ENCODE measurements around the gene JMJD8. TPM values are rescaled to one million over a fixed set of nuclear protein-coding genes. Genes with fewer than 3 reads are reported as not detected.
"Not testable (repeated sequence)": the region's sequence is repeated elsewhere in the genome, so short reads cannot be mapped to it uniquely, and the experiment has no call there.

Gene JMJD8
- total RNA-seq, 4 donors from 2014 or later, result 73.2 to 114 (median 88.1) TPM

DNA sequence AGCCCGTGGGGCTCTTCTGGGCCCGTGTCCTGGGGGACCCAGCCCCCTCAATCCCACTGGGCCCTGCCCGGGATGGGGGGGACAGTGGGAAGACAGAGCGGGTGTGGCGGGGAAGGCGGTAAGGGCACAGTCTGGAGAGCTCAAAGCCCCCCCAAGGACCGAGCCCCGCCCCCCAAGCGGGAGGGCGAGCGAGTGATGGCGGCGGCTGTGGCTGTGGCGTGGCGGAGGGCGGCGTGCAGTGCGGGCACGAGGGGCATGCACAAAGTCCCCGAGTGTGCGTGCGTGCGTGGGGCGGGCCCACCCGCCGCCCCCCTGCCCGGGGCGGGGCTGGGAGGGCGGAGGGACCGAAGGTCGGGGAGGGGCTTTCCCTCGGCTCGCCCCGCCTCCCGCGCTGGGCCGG lies 9.6 kb upstream of the JMJD8 start:
- TF ChIP-seq POLR2A (IDR thresholded peaks at IDR 0.05; ENCODE audit: low read depth), result no peak
- no peak for TF ChIP-seq CTCF (IDR thresholded peaks at IDR 0.05)
- TF ChIP-seq EP300 (IDR thresholded peaks at IDR 0.05), result no peak
- TF ChIP-seq POLR2AphosphoS5 (IDR thresholded peaks at IDR 0.05), result no peak
- intact Hi-C loops (cut with DNase I), result no loop called here

GRCh38 chr16:693364-693763 lies 9.2 kb upstream of the JMJD8 start:
- WGBS, result no CpG with 5 or more reads among the region's 22 CpGs

More for the DNA sequence above, 9.6 kb upstream of the JMJD8 start:
- peaks cover 9 to 67% (median 39%) of the 10 kb centered on the region in 4 donors for H3K27me3 ChIP-seq
- H3K27ac ChIP-seq (replicated peaks in 1 of 4), result no peak overlapping the region
- no peaks in the 10 kb centered on the region for H3K36me3 ChIP-seq
- no peaks in the 10 kb centered on the region for H3K9me3 ChIP-seq
- H3K4me3 ChIP-seq, result peak overlapping the region in 1 of 4 donors; percentile 45
- peaks cover 28 to 51% (median 42%) of the 10 kb centered on the region in 4 donors for H3K4me1 ChIP-seq
- DNase-seq (ENCODE audit: extremely low spot score), result no peak
- no CpG with 5 or more reads among the region's 37 CpGs for WGBS

GRCh38 chr16:692356-693108 lies 8.4 kb upstream of the JMJD8 start:
- H3K27me3 ChIP-seq, result peaks cover 9 to 54% (median 39%) of the 10 kb centered on the region in 4 donors
- intact Hi-C loops (cut with DNase I), result no loop called here
- 67% methylated on average over 10 of the region's 10 CpGs for WGBS

More at GRCh38 chr16:693364-693763, 9.2 kb upstream of the JMJD8 start:
- H3K9me3 ChIP-seq, result no peaks in the 10 kb centered on the region
- H3K27me3 ChIP-seq, result peaks cover 9 to 63% (median 39%) of the 10 kb centered on the region in 4 donors
- TF ChIP-seq EP300 (IDR thresholded peaks at IDR 0.05) (no peak), CTCF (IDR thresholded peaks at IDR 0.05) (no peak), POLR2A (IDR thresholded peaks at IDR 0.05; ENCODE audit: low read depth) (no peak), POLR2AphosphoS5 (IDR thresholded peaks at IDR 0.05) (no peak)
- H3K4me3 ChIP-seq, result no peak overlapping the region
- H3K27ac ChIP-seq (replicated peaks in 1 of 4), result no peak overlapping the region
- intact Hi-C loops (cut with DNase I), result no loop called here
- H3K4me1 ChIP-seq, result peaks cover 32 to 55% (median 46%) of the 10 kb centered on the region in 4 donors
- DNase-seq (ENCODE audit: extremely low spot score), result no peak
- no peaks in the 10 kb centered on the region for H3K36me3 ChIP-seq

GRCh38 chr16:691242-691641 lies 7.1 kb upstream of the JMJD8 start:
- WGBS, result 87% methylated on average over 16 of the region's 16 CpGs
- H3K9me3 ChIP-seq; H3K4me3 ChIP-seq; DNase-seq (ENCODE audit: extremely low spot score); intact Hi-C loops (cut with DNase I); H3K27ac ChIP-seq (replicated peaks in 1 of 4): not testable (repeated sequence)
- Histone ChIP-seq H3K27me3 (peaks cover 9 to 42% (median 33%) of the 10 kb centered on the region in 4 donors), H3K36me3 (peaks cover 6 to 18% (median 15%) of the 10 kb centered on the region in 4 donors), H3K4me1 (peaks cover 34 to 76% (median 51%) of the 10 kb centered on the region in 4 donors)

More at GRCh38 chr16:692356-693108, 8.4 kb upstream of the JMJD8 start:
- Histone ChIP-seq H3K36me3 (peaks cover 0 to 6% (median 3%) of the 10 kb centered on the region in 4 donors), H3K4me1 (peaks cover 34 to 64% (median 49%) of the 10 kb centered on the region in 4 donors), H3K4me3 (no peak overlapping the region), H3K27ac (replicated peaks in 1 of 4) (no peak overlapping the region), H3K9me3 (no peaks in the 10 kb centered on the region)
- no peak for DNase-seq (ENCODE audit: extremely low spot score)
- TF ChIP-seq CTCF (IDR thresholded peaks at IDR 0.05), result no peak
- TF ChIP-seq EP300 (IDR thresholded peaks at IDR 0.05), result no peak
- no peak for TF ChIP-seq POLR2AphosphoS5 (IDR thresholded peaks at IDR 0.05)
- TF ChIP-seq POLR2A (IDR thresholded peaks at IDR 0.05; ENCODE audit: low read depth), result no peak

- Histone ChIP-seq H3K27me3 (peaks cover 9 to 23% (median 17%) of the 10 kb centered on the region in 4 donors), H3K4me1 (peaks cover 38 to 76% (median 55%) of the 10 kb centered on the region in 4 donors), H3K36me3 (peaks cover 6 to 29% (median 18%) of the 10 kb centered on the region in 4 donors), H3K27ac (replicated peaks in 1 of 4) (peak overlapping the region; percentile 82 to 93 (median 84)), H3K4me3 (peak overlapping the region; percentile 72 to 97 (median 92)), H3K9me3 (no peaks in the 10 kb centered on the region)
- intact Hi-C loops (cut with DNase I), result no loop called here
- no peak for DNase-seq (ENCODE audit: extremely low spot score)
- TF ChIP-seq POLR2AphosphoS5 (IDR thresholded peaks at IDR 0.05) (no peak), POLR2A (IDR thresholded peaks at IDR 0.05; ENCODE audit: low read depth) (no peak), CTCF (IDR thresholded peaks at IDR 0.05) (no peak), EP300 (IDR thresholded peaks at IDR 0.05) (no peak)
- 81% methylated on average over 10 of the region's 26 CpGs for WGBS
Measured at GRCh38 chr16:689175-689897, 5.2 kb upstream of the JMJD8 start.

Measured in esophagus muscularis mucosa (tissue), 4 donors.